ENCODE data around the gene CX3CR1. TPM values are rescaled to one million over a fixed set of nuclear protein-coding genes. Genes with fewer than 3 reads are reported as not detected.

CX3CR1 gene
- total and polyA plus RNA-seq, 7 donors, result 0.10 to 0.68 (median 0.28) TPM; not detected in 2

DNA sequence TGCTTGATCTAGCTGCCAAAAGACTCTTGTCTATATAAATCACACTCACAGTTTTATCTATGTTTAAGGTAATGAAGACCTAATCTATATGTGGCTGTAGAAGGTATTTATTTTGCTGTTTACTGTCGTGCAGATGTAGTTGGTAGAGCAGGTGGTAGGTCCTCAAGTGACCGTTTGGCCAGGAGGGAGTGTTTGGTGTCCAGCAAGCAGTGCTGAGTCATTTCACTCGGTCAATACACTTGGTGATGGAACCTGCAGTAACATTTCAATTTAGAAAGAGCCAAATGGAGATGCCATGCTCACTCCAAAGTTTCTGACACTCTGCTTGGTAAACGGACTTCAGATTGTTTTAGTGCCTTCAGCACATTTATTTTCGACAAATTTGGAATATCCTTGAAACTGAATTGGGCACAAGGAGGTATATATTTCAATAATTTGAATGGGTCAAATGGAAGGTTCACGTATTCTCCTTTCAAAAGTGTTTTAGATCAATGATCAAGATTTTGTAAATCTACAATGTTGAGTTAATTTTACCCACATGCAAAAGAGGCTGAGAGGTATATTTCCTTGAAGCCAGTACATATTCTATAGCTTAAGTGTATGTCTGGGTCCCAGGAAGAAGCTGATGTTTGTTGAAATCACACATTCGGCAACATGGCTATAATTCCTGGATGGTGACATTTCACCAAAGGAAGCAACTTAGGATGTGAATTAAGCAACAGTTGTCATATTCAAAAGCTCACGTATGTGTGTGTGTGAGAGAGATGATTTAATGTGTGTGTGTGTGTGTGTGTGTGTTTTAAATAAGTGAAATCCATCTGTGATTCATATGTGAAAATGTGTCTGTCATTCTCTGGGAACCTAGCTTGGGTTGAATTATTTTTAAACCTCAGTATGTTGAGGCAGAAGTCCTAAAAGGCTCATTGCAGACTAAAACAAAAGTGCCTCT is 7.7 kb upstream of the CX3CR1 start:
- no peak overlapping the region for H3K27ac ChIP-seq
- intact Hi-C loops (cut with DNase I), result loop anchor here (1.0 kb wide), 1 partner anchor 161 kb away; no protein-coding TSS in a partner anchor
- DNase-seq, result no peak

DNA sequence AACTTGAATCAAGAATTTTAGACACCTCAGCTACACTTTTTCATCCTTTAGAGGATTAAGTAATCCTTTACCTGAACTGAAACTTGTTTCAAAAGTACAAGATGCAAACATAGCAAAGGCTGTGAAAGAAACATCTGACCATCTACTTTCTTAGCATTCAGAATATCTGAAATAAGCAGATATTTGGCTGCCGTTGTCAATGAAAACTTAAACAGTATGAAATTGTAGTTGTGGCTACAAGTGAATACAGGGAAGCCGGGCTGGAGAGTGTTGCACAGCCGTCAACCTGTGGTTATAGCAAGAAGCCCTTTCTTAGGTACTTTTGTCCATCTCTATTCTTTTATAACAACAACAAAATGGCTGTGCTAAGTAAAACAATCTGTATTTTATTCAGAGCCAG is 6.9 kb upstream of the CX3CR1 start:
- no peaks in the 10 kb centered on the region for H3K4me1 ChIP-seq
- no peak overlapping the region for H3K27ac ChIP-seq
- no peak for DNase-seq
- H3K27me3 ChIP-seq, result no peaks in the 10 kb centered on the region
- TF ChIP-seq EP300 (IDR thresholded peaks at IDR 0.05) (no peak), POLR2A (IDR thresholded peaks at IDR 0.05) (no peak), POLR2AphosphoS5 (IDR thresholded peaks at IDR 0.05) (no peak)
- TF ChIP-seq, protein P1, sequence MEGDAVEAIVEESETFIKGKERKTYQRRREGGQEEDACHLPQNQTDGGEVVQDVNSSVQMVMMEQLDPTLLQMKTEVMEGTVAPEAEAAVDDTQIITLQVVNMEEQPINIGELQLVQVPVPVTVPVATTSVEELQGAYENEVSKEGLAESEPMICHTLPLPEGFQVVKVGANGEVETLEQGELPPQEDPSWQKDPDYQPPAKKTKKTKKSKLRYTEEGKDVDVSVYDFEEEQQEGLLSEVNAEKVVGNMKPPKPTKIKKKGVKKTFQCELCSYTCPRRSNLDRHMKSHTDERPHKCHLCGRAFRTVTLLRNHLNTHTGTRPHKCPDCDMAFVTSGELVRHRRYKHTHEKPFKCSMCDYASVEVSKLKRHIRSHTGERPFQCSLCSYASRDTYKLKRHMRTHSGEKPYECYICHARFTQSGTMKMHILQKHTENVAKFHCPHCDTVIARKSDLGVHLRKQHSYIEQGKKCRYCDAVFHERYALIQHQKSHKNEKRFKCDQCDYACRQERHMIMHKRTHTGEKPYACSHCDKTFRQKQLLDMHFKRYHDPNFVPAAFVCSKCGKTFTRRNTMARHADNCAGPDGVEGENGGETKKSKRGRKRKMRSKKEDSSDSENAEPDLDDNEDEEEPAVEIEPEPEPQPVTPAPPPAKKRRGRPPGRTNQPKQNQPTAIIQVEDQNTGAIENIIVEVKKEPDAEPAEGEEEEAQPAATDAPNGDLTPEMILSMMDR (IDR thresholded peaks at IDR 0.05), result no peak
- no peaks in the 10 kb centered on the region for H3K36me3 ChIP-seq
- H3K9me3 ChIP-seq, result no peaks in the 10 kb centered on the region
- no peak overlapping the region for H3K4me3 ChIP-seq
- 87 to 90% methylated on average over 3 of the region's 3 CpGs for WGBS, 2 donors
- intact Hi-C loops (cut with DNase I), result no loop called here

More for the DNA sequence above, 7.7 kb upstream of the CX3CR1 start:
- no peaks in the 10 kb centered on the region for H3K9me3 ChIP-seq
- WGBS, 2 donors, result 58 to 71% methylated on average over 8 of the region's 8 CpGs
- no peaks in the 10 kb centered on the region for H3K27me3 ChIP-seq
- H3K4me1 ChIP-seq, result no peaks in the 10 kb centered on the region
- no peaks in the 10 kb centered on the region for H3K36me3 ChIP-seq
- no peak for TF ChIP-seq EP300 (IDR thresholded peaks at IDR 0.05)
- TF ChIP-seq, protein P1 (IDR thresholded peaks at IDR 0.05), result no peak
- no peak for TF ChIP-seq POLR2AphosphoS5 (IDR thresholded peaks at IDR 0.05)
- TF ChIP-seq POLR2A (IDR thresholded peaks at IDR 0.05), result no peak
- H3K4me3 ChIP-seq, result no peak overlapping the region

DNA sequence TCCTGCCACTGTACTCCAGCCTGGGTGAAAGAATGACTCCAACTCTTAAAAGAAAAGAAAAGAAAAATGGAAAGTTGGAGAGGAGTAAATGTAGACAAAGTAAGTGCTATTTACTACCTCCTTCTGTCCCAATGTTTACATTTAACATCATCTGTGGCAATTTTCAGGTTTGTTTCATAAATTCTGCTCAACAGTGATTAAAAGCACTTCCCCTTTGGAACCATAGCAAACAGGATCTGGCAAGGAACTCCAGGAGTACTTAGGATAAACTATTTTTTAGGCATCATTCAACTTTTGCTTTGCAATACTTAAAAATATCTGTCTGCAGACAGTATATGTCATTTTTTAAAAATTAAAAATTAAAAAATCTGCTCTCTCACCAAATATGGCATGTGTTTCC is 5.5 kb upstream of the CX3CR1 start:
- Histone ChIP-seq H3K9me3 (no peaks in the 10 kb centered on the region), H3K4me1 (no peaks in the 10 kb centered on the region), H3K4me3 (no peak overlapping the region), H3K36me3 (no peaks in the 10 kb centered on the region), H3K27ac (no peak overlapping the region), H3K27me3 (no peaks in the 10 kb centered on the region)
- TF ChIP-seq POLR2A (IDR thresholded peaks at IDR 0.05) (no peak), EP300 (IDR thresholded peaks at IDR 0.05) (no peak), POLR2AphosphoS5 (IDR thresholded peaks at IDR 0.05) (no peak)
- TF ChIP-seq, protein P1 (IDR thresholded peaks at IDR 0.05), result no peak
- no peak for DNase-seq
- intact Hi-C loops (cut with DNase I), result no loop called here

DNA sequence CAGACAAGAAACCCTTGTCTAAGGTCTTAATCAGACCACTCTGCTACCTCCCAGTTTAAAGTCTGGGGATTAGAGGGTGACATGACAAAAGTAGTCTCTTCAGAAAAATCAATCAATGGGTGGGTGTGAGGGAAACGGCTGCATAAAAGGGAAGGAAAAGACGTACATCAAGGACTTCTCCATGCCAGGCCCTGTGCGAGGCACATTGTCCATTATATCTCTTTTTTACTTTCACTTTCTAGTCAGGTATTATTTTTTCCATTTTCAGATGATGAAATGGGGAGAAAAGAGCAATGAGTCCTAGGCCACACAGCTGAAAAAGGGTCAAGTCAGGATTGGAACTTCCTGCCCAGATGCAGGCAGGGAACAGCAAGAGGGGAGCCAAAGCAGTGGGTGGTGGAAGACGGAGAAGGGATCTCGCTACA is 4.6 kb upstream of the CX3CR1 start:
- Histone ChIP-seq H3K9me3 (no peaks in the 10 kb centered on the region), H3K4me3 (no peak overlapping the region), H3K36me3 (no peaks in the 10 kb centered on the region), H3K4me1 (no peaks in the 10 kb centered on the region), H3K27me3 (no peaks in the 10 kb centered on the region), H3K27ac (no peak overlapping the region)
- no peak for DNase-seq
- intact Hi-C loops (cut with DNase I), result no loop called here
- TF ChIP-seq EP300 (IDR thresholded peaks at IDR 0.05) (no peak), POLR2A (IDR thresholded peaks at IDR 0.05) (no peak), POLR2AphosphoS5 (IDR thresholded peaks at IDR 0.05) (no peak)
- TF ChIP-seq, protein P1 (IDR thresholded peaks at IDR 0.05), result no peak
- WGBS, 2 donors, result 70 to 80% methylated on average over 5 of the region's 5 CpGs
